Measurements from ENCODE around the gene SLC1A1. TPM values are rescaled to one million over a fixed set of nuclear protein-coding genes. Genes with fewer than 3 reads are reported as not detected.

Gene SLC1A1
- total RNA-seq, 2 experiments from 2014 or later = 0.13 TPM; not detected in 1

GRCh38 chr9:4549751-4550295, 59.6 kb downstream of the SLC1A1 start:
- ATAC-seq = no peak
- CTCF ChIA-PET = no interaction called here

GRCh38 chr9:4550777-4551484, 60.7 kb downstream of the SLC1A1 start:
- H3K27me3 Mint-ChIP-seq (ENCODE audit: low read depth) = no peaks in the 10 kb centered on the region
- DNase-seq (peak; percentile 24), ATAC-seq (no peak)
- no peak overlapping the region for H3K27ac Mint-ChIP-seq
- peaks cover 9% of the 10 kb centered on the region for H3K4me1 Mint-ChIP-seq (ENCODE audit: low read depth)
- ChIA-PET CTCF (interaction anchor here (0.7 kb wide), 1 partner anchor 204 kb away, joined by 3 read pairs; no protein-coding TSS in a partner anchor), POLR2A (no interaction called here)
- H3K9me3 Mint-ChIP-seq (ENCODE audit: insufficient read depth) = no peaks in the 10 kb centered on the region
- H3K36me3 Mint-ChIP-seq (ENCODE audit: low read depth) = no peaks in the 10 kb centered on the region
- no peak overlapping the region for H3K4me3 Mint-ChIP-seq

More at GRCh38 chr9:4549751-4550295, 59.6 kb downstream of the SLC1A1 start:
- POLR2A ChIA-PET = no interaction called here
- H3K9me3 Mint-ChIP-seq (ENCODE audit: insufficient read depth) = no peaks in the 10 kb centered on the region
- peaks cover 9% of the 10 kb centered on the region for H3K4me1 Mint-ChIP-seq (ENCODE audit: low read depth)
- no peak for DNase-seq
- H3K36me3 Mint-ChIP-seq (ENCODE audit: low read depth) = no peaks in the 10 kb centered on the region
- H3K27me3 Mint-ChIP-seq (ENCODE audit: low read depth) = no peaks in the 10 kb centered on the region
- no peak overlapping the region for H3K27ac Mint-ChIP-seq
- no peak overlapping the region for H3K4me3 Mint-ChIP-seq

DNA sequence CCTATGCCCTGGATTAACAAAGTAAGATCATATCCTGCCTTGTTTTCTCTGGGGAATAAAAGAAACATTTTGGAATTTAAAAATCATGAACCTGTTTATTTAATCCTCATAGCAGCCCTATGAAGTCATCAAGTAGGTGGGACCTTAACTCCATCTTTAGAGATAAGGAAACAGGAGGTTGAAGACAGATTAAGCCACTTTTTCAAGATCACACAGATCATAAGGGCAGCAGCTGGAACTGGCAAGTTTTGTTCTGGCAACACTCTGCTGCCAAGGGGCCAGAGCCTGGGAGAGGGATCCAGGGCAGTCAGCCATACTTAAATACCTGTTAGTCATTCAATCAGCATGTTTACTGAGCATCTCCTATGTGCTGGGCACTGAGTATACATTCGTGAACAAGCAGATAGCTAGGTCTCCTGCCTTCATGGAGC, 63.7 kb downstream of the SLC1A1 start:
- H3K9me3 Mint-ChIP-seq (ENCODE audit: insufficient read depth) = no peaks in the 10 kb centered on the region
- no peaks in the 10 kb centered on the region for H3K27me3 Mint-ChIP-seq (ENCODE audit: low read depth)
- no peak overlapping the region for H3K4me3 Mint-ChIP-seq
- no peak overlapping the region for H3K27ac Mint-ChIP-seq
- H3K4me1 Mint-ChIP-seq (ENCODE audit: low read depth) = peaks cover 6% of the 10 kb centered on the region
- DNase-seq (no peak), ATAC-seq (no peak)
- ChIA-PET POLR2A (no interaction called here), CTCF (no interaction called here)
- H3K36me3 Mint-ChIP-seq (ENCODE audit: low read depth) = no peaks in the 10 kb centered on the region

DNA sequence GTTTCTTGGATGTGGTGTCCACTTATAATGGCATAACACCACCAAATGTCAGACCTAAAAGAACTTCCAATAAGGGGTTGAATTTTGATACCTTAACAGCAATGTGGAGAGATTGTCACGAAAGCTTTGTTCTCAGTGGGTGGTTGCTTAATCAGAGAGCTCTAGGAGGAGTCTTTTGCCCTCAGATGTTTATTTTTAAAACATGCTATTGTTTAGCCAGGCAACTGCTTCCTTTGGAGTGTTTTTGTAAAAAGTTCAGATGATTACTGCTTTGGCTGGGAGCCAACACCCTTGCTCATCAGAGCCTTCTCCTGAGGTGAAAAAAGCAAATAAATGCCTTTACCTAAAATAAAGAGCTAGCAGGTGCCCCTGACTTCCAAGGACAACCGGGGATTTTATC, 65.0 kb downstream of the SLC1A1 start:
- ChIA-PET POLR2A (no interaction called here), CTCF (interaction anchor here (1.5 kb wide), 1 partner anchor 17 kb away, joined by 5 read pairs; no protein-coding TSS in a partner anchor)
- peaks cover 6% of the 10 kb centered on the region for H3K4me1 Mint-ChIP-seq (ENCODE audit: low read depth)
- ATAC-seq (no peak), DNase-seq (no peak)
- H3K9me3 Mint-ChIP-seq (ENCODE audit: insufficient read depth) = no peaks in the 10 kb centered on the region
- H3K27me3 Mint-ChIP-seq (ENCODE audit: low read depth) = peaks cover 4% of the 10 kb centered on the region
- no peak overlapping the region for H3K27ac Mint-ChIP-seq
- H3K4me3 Mint-ChIP-seq = no peak overlapping the region
- H3K36me3 Mint-ChIP-seq (ENCODE audit: low read depth) = no peaks in the 10 kb centered on the region

- no peaks in the 10 kb centered on the region for H3K36me3 Mint-ChIP-seq (ENCODE audit: low read depth)
- H3K27me3 Mint-ChIP-seq (ENCODE audit: low read depth) = peaks cover 4% of the 10 kb centered on the region
- no peak overlapping the region for H3K27ac Mint-ChIP-seq
- peaks cover 5% of the 10 kb centered on the region for H3K4me1 Mint-ChIP-seq (ENCODE audit: low read depth)
- CTCF ChIA-PET = no interaction called here
- no peak overlapping the region for H3K4me3 Mint-ChIP-seq
- POLR2A ChIA-PET = no interaction called here
- DNase-seq (no peak), ATAC-seq (no peak)
- H3K9me3 Mint-ChIP-seq (ENCODE audit: insufficient read depth) = no peaks in the 10 kb centered on the region
These were observed 68.2 kb downstream of the SLC1A1 start for GRCh38 chr9:4558371-4558998.

DNA sequence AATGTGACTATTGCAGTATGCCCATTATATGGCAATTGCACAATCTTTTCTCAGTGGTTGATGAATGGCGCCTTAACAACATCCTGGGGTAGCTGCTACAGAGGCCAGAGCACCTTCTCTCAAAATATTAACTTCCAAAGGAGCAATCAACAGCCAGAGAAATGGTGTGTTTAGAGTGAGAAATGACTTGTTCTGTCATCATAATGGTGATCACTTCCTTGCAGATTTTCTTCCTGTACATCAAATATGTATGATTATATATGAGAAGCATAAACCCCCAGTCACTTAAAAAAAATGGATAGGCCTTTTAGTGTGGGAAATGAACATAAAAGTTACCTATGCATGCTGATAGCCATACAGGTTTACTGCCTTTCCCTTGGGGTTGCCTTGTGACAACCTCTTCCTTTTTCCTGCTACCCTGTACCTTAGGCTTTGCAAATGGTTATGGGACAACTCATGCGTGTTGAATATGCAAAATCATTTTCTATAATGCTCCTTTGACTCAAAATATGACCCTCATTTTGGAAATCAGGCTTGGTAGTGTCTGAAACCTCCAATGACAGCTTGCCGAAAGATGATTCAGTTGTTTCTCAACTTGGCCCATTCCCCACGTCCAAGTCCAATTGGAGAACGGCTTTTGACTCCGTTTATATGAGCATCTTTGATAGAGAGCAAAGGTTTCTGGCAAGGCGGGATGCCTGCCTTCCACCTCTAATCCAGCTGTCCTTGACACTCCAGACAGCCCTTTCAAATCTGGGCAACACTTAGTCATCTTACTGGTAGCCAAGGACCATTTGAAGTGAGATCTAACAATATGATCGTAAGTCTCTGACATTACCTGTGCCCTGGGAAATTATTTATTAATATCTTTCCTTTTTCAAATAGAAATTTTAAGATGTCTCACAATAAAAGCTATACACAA, 69.3 kb downstream of the SLC1A1 start:
- Mint-ChIP-seq H3K9me3 (ENCODE audit: insufficient read depth) (no peaks in the 10 kb centered on the region), H3K36me3 (ENCODE audit: low read depth) (no peaks in the 10 kb centered on the region), H3K4me3 (no peak overlapping the region), H3K27ac (no peak overlapping the region), H3K27me3 (ENCODE audit: low read depth) (peaks cover 7% of the 10 kb centered on the region), H3K4me1 (ENCODE audit: low read depth) (peaks cover 14% of the 10 kb centered on the region)
- CTCF ChIA-PET = no interaction called here
- DNase-seq (no peak), ATAC-seq (no peak)
- POLR2A ChIA-PET = no interaction called here

DNA sequence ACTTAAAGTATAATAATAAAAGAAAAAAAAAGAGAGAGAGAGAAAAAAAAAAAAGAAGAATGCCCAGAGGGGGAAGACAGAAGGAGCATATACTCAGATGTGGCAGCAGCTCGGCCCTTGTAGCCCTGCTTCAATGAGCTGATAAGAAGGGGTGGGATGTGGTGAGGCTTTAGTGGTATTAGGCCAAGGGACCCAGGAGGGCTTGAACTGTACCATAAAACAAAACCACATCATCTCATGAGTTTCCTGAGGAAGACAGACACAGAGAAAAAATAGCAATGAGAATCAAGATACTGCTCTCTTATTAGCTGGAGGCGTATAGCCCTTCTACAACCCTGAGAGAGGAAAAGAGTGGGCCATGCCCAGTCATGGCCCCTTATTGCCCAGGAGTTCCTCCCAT, 72.8 kb downstream of the SLC1A1 start:
- ChIA-PET POLR2A (no interaction called here), CTCF (no interaction called here)
- DNase-seq (peak; percentile 48), ATAC-seq (peak; percentile 57)
- no peaks in the 10 kb centered on the region for H3K9me3 Mint-ChIP-seq (ENCODE audit: insufficient read depth)
- peaks cover 14% of the 10 kb centered on the region for H3K4me1 Mint-ChIP-seq (ENCODE audit: low read depth)
- no peak overlapping the region for H3K4me3 Mint-ChIP-seq
- no peaks in the 10 kb centered on the region for H3K36me3 Mint-ChIP-seq (ENCODE audit: low read depth)
- peak overlapping the region; percentile 37 for H3K27ac Mint-ChIP-seq
- H3K27me3 Mint-ChIP-seq (ENCODE audit: low read depth) = peaks cover 7% of the 10 kb centered on the region

GRCh38 chr9:4566806-4567205, 76.5 kb downstream of the SLC1A1 start:
- H3K4me3 Mint-ChIP-seq = no peak overlapping the region
- H3K9me3 Mint-ChIP-seq (ENCODE audit: insufficient read depth) = no peaks in the 10 kb centered on the region
- peaks cover 14% of the 10 kb centered on the region for H3K4me1 Mint-ChIP-seq (ENCODE audit: low read depth)
- peaks cover 3% of the 10 kb centered on the region for H3K27me3 Mint-ChIP-seq (ENCODE audit: low read depth)
- H3K36me3 Mint-ChIP-seq (ENCODE audit: low read depth) = no peaks in the 10 kb centered on the region
- ATAC-seq = no peak
- no peak overlapping the region for H3K27ac Mint-ChIP-seq
- no peak for DNase-seq
- ChIA-PET POLR2A (no interaction called here), CTCF (no interaction called here)

DNA sequence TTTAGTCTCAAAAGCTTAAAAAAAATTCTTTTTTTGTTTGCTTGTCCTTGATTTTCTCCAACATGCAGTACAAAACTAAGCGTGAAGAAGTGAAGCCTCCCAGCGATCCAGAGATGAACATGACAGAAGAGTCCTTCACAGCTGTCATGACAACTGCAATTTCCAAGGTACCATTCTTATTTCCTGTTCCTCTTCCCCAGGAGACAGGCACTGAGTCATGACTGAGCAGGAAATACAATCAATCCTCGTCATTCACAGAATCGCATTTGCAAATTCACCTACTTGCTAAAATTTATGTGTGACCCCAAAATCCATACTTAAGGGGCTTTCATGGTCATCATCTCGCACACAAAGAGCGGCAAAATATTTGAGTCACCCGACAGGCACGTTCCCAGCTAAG, 77.3 kb downstream of the SLC1A1 start:
- H3K27me3 Mint-ChIP-seq (ENCODE audit: low read depth) = peaks cover 3% of the 10 kb centered on the region
- no peaks in the 10 kb centered on the region for H3K9me3 Mint-ChIP-seq (ENCODE audit: insufficient read depth)
- ATAC-seq (no peak), DNase-seq (no peak)
- peaks cover 22% of the 10 kb centered on the region for H3K4me1 Mint-ChIP-seq (ENCODE audit: low read depth)
- POLR2A ChIA-PET = no interaction called here
- no peak overlapping the region for H3K27ac Mint-ChIP-seq
- no peaks in the 10 kb centered on the region for H3K36me3 Mint-ChIP-seq (ENCODE audit: low read depth)
- CTCF ChIA-PET = no interaction called here
- no peak overlapping the region for H3K4me3 Mint-ChIP-seq

DNA sequence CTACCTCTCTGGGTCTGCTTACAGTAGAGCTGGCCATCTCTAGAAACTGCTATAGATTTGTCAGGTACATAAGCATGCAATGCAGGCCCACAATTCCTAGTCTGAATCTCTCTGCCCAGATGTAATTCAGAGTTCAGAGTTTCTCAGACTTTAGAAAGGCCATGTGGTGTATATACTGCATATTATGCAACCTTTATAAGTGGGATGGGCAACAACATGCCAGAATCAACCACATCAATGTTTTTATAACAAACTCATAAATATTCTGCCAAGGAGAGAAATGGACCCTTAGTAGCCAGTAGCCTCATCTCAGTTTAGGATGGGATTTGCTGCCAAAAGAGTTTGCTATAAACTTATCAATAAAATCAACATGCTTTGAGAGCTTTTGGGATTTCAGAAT, 78.8 kb downstream of the SLC1A1 start:
- Mint-ChIP-seq H3K9me3 (ENCODE audit: insufficient read depth) (no peaks in the 10 kb centered on the region), H3K27me3 (ENCODE audit: low read depth) (no peaks in the 10 kb centered on the region), H3K27ac (no peak overlapping the region), H3K36me3 (ENCODE audit: low read depth) (no peaks in the 10 kb centered on the region), H3K4me1 (ENCODE audit: low read depth) (peaks cover 16% of the 10 kb centered on the region), H3K4me3 (no peak overlapping the region)
- CTCF ChIA-PET = no interaction called here
- DNase-seq (no peak), ATAC-seq (no peak)
- POLR2A ChIA-PET = no interaction called here

- no peak for ATAC-seq
- peak; percentile 41 for DNase-seq
- no peak overlapping the region for H3K4me3 Mint-ChIP-seq
- no peaks in the 10 kb centered on the region for H3K27me3 Mint-ChIP-seq (ENCODE audit: low read depth)
- H3K9me3 Mint-ChIP-seq (ENCODE audit: insufficient read depth) = no peaks in the 10 kb centered on the region
- H3K36me3 Mint-ChIP-seq (ENCODE audit: low read depth) = no peaks in the 10 kb centered on the region
- CTCF ChIA-PET = interaction anchor here (1.0 to 1.4 kb wide), 6 partner anchors 17 to 67 kb away, joined by 3 to 5 read pairs (median 4); no protein-coding TSS in a partner anchor
- peaks cover 15% of the 10 kb centered on the region for H3K4me1 Mint-ChIP-seq (ENCODE audit: low read depth)
- POLR2A ChIA-PET = no interaction called here
- H3K27ac Mint-ChIP-seq = peak overlapping the region; percentile 12
These were observed 82.0 kb downstream of the SLC1A1 start for GRCh38 chr9:4572184-4572826.
